ENCODE measurements around the gene SNX30.

GRCh38 chr9:112894041-112894440 is 143.5 kb downstream of the SNX30 start:
- no peak for TF ChIP-seq EZH2phosphoT487 (IDR thresholded peaks at IDR 0.05; ENCODE audit: borderline replicate concordance, low read depth)
- no peak for TF ChIP-seq POLR2AphosphoS5 (IDR thresholded peaks at IDR 0.05; ENCODE audit: low read depth, low read length)
- TF ChIP-seq CTCF (IDR thresholded peaks at IDR 0.05), result no peak
- no peak for TF ChIP-seq USF1 (IDR thresholded peaks at IDR 0.05; ENCODE audit: borderline replicate concordance, low read depth)
- no peak for TF ChIP-seq RAD21 (IDR thresholded peaks at IDR 0.05; ENCODE audit: low read length)
- no peak for TF ChIP-seq SMC3 (IDR thresholded peaks at IDR 0.05; ENCODE audit: low read depth, low read length)
- no peak for TF ChIP-seq USF2 (IDR thresholded peaks at IDR 0.05; ENCODE audit: borderline replicate concordance, low read depth, low read length)
- TF ChIP-seq RCOR1 (IDR thresholded peaks at IDR 0.05; ENCODE audit: low read length), result no peak
- TF ChIP-seq MAX (IDR thresholded peaks at IDR 0.05; ENCODE audit: low read depth), result no peak
- TF ChIP-seq NRF1 (IDR thresholded peaks at IDR 0.05; ENCODE audit: low read depth, low read length), result no peak
- no peak for TF ChIP-seq REST (IDR thresholded peaks at IDR 0.05; ENCODE audit: low read depth, low read length)
- no peak for TF ChIP-seq PBX3 (IDR thresholded peaks at IDR 0.05)
- TF ChIP-seq FOXJ3 (CRISPR knock-in tag; IDR thresholded peaks at IDR 0.05), result no peak

Data from SK-N-SH (cell line).